ENCODE results near the gene ARID3A. TPM values are rescaled to one million over a fixed set of nuclear protein-coding genes. Genes with fewer than 3 reads are reported as not detected.

Gene ARID3A
- total and polyA plus RNA-seq, 2 of the 8 experiments (the other 6 are each of a cell fraction or from before 2014, with no cell fraction given) = 40.5 to 77.4 TPM

DNA sequence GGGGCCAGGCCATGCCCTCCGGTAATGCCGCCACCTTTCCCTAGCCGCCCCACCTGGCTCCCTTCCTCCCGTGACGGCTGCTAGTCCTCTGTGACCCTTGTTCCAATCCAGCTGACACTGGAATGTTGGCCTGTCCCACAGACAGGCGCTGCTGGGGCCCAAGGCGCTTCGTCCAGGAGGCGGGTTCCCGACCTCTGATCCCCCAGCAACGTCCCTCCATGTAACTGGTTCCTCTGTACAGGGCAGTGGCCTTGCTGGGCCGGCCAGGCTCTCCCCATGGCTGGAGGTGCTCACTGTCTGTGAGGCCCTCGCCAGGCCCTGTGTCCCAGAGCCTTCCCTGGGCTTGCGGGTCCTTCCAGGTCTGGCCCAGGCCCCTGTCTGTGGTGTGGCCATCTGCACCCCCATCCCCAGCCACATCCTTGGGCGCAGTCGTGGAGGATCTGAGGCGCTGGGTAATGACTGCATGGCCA, 67.6 kb downstream of the ARID3A start:
- no peak for FAIRE-seq
- Histone ChIP-seq H3K9me3 (ENCODE audit: insufficient read depth in 2 of 2, low read depth in 1 of 2, low read length in 1 of 2) (no peaks in the 10 kb centered on the region), H3K79me2 (ENCODE audit: control insufficient read depth in 1 of 2, insufficient read depth in 2 of 2, low read length in 2 of 2) (no peaks in the 10 kb centered on the region), H3K4me3 (ENCODE audit: extremely low read depth in 1 of 4, insufficient read depth in 2 of 4, low read depth in 3 of 4, low read length in 4 of 4) (no peak overlapping the region), H3K79me1 (ENCODE audit: low read depth, low read length) (no peaks in the 10 kb centered on the region; the same call in 1 of the 2 replicates), H3K56ac (replicated peaks; ENCODE audit: insufficient read length, low read depth, low read length) (no peak overlapping the region), H2BK12ac (ENCODE audit: low read depth, low read length) (no peak overlapping the region), H3K14ac (ENCODE audit: insufficient read length) (no peak overlapping the region), H2BK5ac (ENCODE audit: low read depth, low read length) (0 out of 2 replicates have a peak overlapping the region, but pooled peaks have one; percentile 18), H3K9ac (replicated peaks in 1 of 4; ENCODE audit: extremely low read depth in 1 of 4, low read depth in 3 of 4, low read length in 3 of 4) (no peak overlapping the region), H3K4ac (replicated peaks; ENCODE audit: insufficient read length, low read depth, low read length) (no peak overlapping the region), H2AFZ (ENCODE audit: low read length) (no peak overlapping the region), H2BK120ac (replicated peaks; ENCODE audit: low read depth, low read length) (no peak overlapping the region), H3K27ac (ENCODE audit: low read depth, low read length) (no peak overlapping the region), H4K5ac (ENCODE audit: insufficient read length, low read depth, low read length) (no peak overlapping the region), H3K36me3 (ENCODE audit: control insufficient read depth in 2 of 4, insufficient read depth in 4 of 4, low read length in 3 of 4) (peaks cover 2 to 30% (median 11%) of the 10 kb centered on the region in 4 experiments; a peak in 5 of 8 replicates), H2BK20ac (ENCODE audit: low read length) (no peak overlapping the region), H4K8ac (ENCODE audit: extremely low read depth, insufficient read depth, low read length) (peak overlapping the region; percentile 14; the same call in 1 of the 2 replicates), H4K20me1 (replicated peaks in 1 of 2; ENCODE audit: control insufficient read depth in 1 of 2, insufficient read depth in 2 of 2, low read length in 2 of 2) (peaks cover 9 to 21% of the 10 kb centered on the region in 2 experiments), H3K23ac (ENCODE audit: insufficient read length) (no peak overlapping the region), H4K91ac (replicated peaks; ENCODE audit: insufficient read length, low read length) (no peak overlapping the region), H3K4me2 (ENCODE audit: insufficient read depth in 1 of 2, low read depth in 2 of 2, low read length in 2 of 2) (no peak overlapping the region), H3K27me3 (replicated peaks in 1 of 4; ENCODE audit: control insufficient read depth in 3 of 4, extremely low read depth in 1 of 4, insufficient read depth in 3 of 4, low read length in 3 of 4) (peaks cover 0 to 4% (median 2%) of the 10 kb centered on the region in 4 experiments; a peak in 2 of 7 replicates), H3K18ac (ENCODE audit: extremely low read depth, low read length) (no peak overlapping the region), H3K4me1 (replicated peaks in 1 of 4; ENCODE audit: control insufficient read depth in 3 of 4, insufficient read depth in 4 of 4, low read length in 3 of 4) (peaks cover 0 to 7% (median 4%) of the 10 kb centered on the region in 4 experiments; a peak in 3 of 7 replicates), H2AK5ac (ENCODE audit: low read depth, low read length) (no peak overlapping the region), H3K23me2 (ENCODE audit: low read depth, low read length) (peaks cover 2% of the 10 kb centered on the region; the same call in 1 of the 2 replicates), H2BK15ac (ENCODE audit: low read length) (no peak overlapping the region)
- TF ChIP-seq, protein P1, sequence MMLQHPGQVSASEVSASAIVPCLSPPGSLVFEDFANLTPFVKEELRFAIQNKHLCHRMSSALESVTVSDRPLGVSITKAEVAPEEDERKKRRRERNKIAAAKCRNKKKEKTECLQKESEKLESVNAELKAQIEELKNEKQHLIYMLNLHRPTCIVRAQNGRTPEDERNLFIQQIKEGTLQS (IDR thresholded peaks at IDR 0.05; ENCODE audit: insufficient read depth, low read depth, low read length) = no peak
- TF ChIP-seq HDAC2 (IDR thresholded peaks at IDR 0.05; ENCODE audit: borderline replicate concordance in 1 of 2, low read depth in 2 of 2, low read length in 2 of 2) = no peak
- TF ChIP-seq, protein P2, sequence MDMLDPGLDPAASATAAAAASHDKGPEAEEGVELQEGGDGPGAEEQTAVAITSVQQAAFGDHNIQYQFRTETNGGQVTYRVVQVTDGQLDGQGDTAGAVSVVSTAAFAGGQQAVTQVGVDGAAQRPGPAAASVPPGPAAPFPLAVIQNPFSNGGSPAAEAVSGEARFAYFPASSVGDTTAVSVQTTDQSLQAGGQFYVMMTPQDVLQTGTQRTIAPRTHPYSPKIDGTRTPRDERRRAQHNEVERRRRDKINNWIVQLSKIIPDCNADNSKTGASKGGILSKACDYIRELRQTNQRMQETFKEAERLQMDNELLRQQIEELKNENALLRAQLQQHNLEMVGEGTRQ (IDR thresholded peaks at IDR 0.05; ENCODE audit: low read length) = no peak
- no peak for DNase-seq (ENCODE audit: low read depth in 1 of 2, low spot score in 2 of 2)
- CTCF ChIA-PET (ENCODE audit: partially characterized antibody) = interaction anchor here (1.2 to 3.4 kb wide), 2 partner anchors 70 to 844 kb away, joined by 3 to 13 read pairs; no protein-coding TSS in a partner anchor
- WGBS, 2 experiments (ENCODE audit: extremely low coverage in 1 of 2, insufficient coverage in 1 of 2, insufficient read length in 1 of 2, insufficient replicate concordance in 2 of 2, low coverage in 1 of 2, low lambda C conversion rate in 2 of 2, missing lambda C conversion rate in 1 of 2) = 90% methylated on average over 17 of the region's 17 CpGs; no CpG with 5 or more reads in 1 of the 2 experiments
- POLR2A ChIA-PET (ENCODE audit: partially characterized antibody) = interaction anchor here (0.6 to 7.3 kb wide), 5 partner anchors 8 to 98 kb away, joined by 3 to 81 read pairs (median 4); partner anchors contain the start of gene WDR18
